Measurements from ENCODE around the gene PUM2.

DNA sequence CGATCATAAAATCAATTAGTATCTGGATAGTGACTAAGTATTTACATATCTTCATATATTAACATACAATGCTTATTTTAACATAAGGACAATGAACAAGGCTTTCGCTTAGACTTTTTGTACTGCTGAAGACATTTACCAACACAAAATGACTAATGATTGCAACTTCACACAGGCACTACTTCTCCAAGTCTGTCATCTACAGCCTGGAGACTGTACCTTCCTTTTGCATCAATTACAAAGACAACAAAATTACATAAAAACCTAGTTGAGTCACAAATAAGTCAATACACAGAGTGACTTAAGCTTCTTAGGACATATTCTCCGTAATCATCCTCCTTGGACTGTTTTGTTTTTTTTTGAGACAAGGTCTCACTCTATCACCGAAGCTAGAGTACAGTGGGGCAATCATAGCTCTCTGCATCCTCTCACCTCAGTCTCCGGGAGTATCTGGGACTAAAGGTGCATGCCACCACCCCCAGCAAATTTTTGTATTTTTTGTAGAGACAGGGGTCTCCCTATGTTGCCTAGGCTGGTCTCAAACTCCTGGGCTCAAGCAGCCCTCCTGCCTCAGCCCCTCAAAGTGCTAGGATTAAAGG, 15.9 kb downstream of the PUM2 start:
- TF ChIP-seq, protein P1, sequence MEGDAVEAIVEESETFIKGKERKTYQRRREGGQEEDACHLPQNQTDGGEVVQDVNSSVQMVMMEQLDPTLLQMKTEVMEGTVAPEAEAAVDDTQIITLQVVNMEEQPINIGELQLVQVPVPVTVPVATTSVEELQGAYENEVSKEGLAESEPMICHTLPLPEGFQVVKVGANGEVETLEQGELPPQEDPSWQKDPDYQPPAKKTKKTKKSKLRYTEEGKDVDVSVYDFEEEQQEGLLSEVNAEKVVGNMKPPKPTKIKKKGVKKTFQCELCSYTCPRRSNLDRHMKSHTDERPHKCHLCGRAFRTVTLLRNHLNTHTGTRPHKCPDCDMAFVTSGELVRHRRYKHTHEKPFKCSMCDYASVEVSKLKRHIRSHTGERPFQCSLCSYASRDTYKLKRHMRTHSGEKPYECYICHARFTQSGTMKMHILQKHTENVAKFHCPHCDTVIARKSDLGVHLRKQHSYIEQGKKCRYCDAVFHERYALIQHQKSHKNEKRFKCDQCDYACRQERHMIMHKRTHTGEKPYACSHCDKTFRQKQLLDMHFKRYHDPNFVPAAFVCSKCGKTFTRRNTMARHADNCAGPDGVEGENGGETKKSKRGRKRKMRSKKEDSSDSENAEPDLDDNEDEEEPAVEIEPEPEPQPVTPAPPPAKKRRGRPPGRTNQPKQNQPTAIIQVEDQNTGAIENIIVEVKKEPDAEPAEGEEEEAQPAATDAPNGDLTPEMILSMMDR (IDR thresholded peaks at IDR 0.05) = no peak
- no peak for TF ChIP-seq POLR2A (IDR thresholded peaks at IDR 0.05)
